Ascending aorta (tissue), 2 donors: ENCODE measurements around the gene NF1. TPM values are rescaled to one million over a fixed set of nuclear protein-coding genes. Genes with fewer than 3 reads are reported as not detected.

Experiments
- DNase-seq, 2 donors: peaks; one replicate each; pipeline ENCODE4 v3.0.0-alpha.2; 2019; ENCODE audit warnings: low spot score in 2 of 2
- H3K27ac ChIP-seq, 2 donors: fragments of 200-600 bp; sonication (generic); one replicate each; pipeline ENCODE4 v1.5.1; 2016 to 2017; ENCODE audit warnings: mild to moderate bottlenecking in 1 of 2
- H3K27me3 ChIP-seq: fragments of 200-600 bp; sonication (generic); one replicate; pipeline ENCODE4 v1.5.1; 2017
- H3K36me3 ChIP-seq, 2 donors: fragments of 200-600 bp; sonication (generic); one replicate each; pipeline ENCODE4 v1.5.1; 2016
- H3K4me1 ChIP-seq, 2 donors: fragments of 200-600 bp; sonication (generic); one replicate each; pipeline ENCODE4 v1.5.1; 2016 to 2017; ENCODE audit warnings: mild to moderate bottlenecking in 1 of 2
- H3K4me3 ChIP-seq, 2 donors: fragments of 200-600 bp; sonication (generic); one replicate each; pipeline ENCODE4 v1.5.1; 2016 to 2017; ENCODE audit warnings: mild to moderate bottlenecking in 1 of 2
- H3K9me3 ChIP-seq, 2 donors: fragments of 200-600 bp; sonication (generic); one replicate each; pipeline ENCODE4 v1.5.1; 2016
- CTCF ChIP-seq, 3 experiments: fragments of 200-600 bp in 2 of 3; fragments of 450-650 bp in 1 of 3; sonication (generic) in 2 of 3; IDR thresholded peaks; one replicate each; pipeline ENCODE4 v1.5.1; 2016 to 2019; ENCODE audit warnings: antibody characterized with exemption in 3 of 3, mild to moderate bottlenecking in 1 of 3, moderate library complexity in 1 of 3
- intact Hi-C: fragments of 100-400 bp; cut with DNase I; formaldehyde crosslinking; loops from one replicate; pipeline ENCODE4 v1.15.1; 2023
- total RNA-seq: library from RNA; depleted of rRNA; stranded (reverse); fragments of >200 nt; gene quantifications from one replicate; pipeline ENCODE4 v1.1.0, GENCODE V29; 2016

NF1 gene
- total RNA-seq, 1 donor from 2014 or later = 25.0 TPM

- intact Hi-C loops = no loop called here
- no peaks in the 10 kb centered on the region for H3K9me3 ChIP-seq
- TF ChIP-seq CTCF (IDR thresholded peaks at IDR 0.05) = no peak
- H3K4me3 ChIP-seq = no peak overlapping the region
- peaks cover 4 to 6% of the 10 kb centered on the region in 2 donors for H3K4me1 ChIP-seq
- no peak overlapping the region for H3K27ac ChIP-seq
- DNase-seq = no peak
- H3K36me3 ChIP-seq = no peaks in the 10 kb centered on the region
- peaks cover 7% of the 10 kb centered on the region for H3K27me3 ChIP-seq
Observed at GRCh38 chr17:31390426-31390747, 295.6 kb downstream of the NF1 start.

DNA sequence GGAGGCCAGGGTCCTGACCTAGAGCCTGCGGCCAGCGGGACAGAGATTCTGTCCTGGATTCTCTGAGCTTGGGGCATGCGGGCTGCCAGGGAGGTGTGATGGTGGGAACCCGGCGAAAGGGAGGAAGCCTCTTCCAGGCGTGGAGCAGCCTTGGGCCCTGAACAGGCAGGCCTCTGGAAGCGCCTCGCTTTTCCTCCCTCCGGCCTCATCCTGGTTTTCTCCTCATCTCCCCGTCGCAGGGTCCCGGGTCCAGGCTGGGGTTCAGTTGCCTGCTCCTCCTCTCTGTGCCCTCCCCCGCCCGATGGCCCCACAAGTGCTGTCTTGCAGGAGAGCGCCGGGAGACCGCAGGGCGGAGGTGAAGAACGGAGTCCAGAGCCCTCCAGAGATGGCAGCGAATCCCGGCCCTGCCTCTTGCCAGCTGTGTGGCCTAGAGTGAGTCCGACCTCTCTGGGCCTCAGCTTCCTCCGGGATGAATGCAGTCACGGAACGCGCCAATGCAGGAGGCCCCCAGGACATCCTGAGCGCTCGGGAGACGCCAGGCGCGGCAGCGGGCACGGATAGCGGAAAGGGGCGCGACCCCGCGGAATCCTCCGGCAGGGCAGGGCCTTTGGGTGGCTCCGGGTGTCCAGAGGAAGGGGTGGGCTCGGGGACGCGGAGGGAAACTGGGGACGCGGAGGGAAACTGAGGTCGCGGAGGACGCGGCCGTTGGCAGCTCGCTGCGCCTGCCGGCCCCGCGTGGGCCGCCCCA lies 296.1 kb downstream of the NF1 start:
- H3K9me3 ChIP-seq = no peaks in the 10 kb centered on the region
- H3K36me3 ChIP-seq = no peaks in the 10 kb centered on the region
- intact Hi-C loops = no loop called here
- no peak for DNase-seq
- TF ChIP-seq CTCF (IDR thresholded peaks at IDR 0.05) = no peak
- peaks cover 4 to 6% of the 10 kb centered on the region in 2 donors for H3K4me1 ChIP-seq
- peak overlapping the region; percentile 51 for H3K4me3 ChIP-seq
- H3K27ac ChIP-seq = no peak overlapping the region
- peaks cover 7% of the 10 kb centered on the region for H3K27me3 ChIP-seq

- no peaks in the 10 kb centered on the region for H3K9me3 ChIP-seq
- TF ChIP-seq CTCF (IDR thresholded peaks at IDR 0.05) = no peak
- H3K27ac ChIP-seq = no peak within 1 kb of the TSS
- H3K27me3 ChIP-seq = peaks cover 7% of the 10 kb centered on the region
- intact Hi-C loops = no loop called here
- no peaks in the 10 kb centered on the region for H3K36me3 ChIP-seq
- DNase-seq = no peak
- H3K4me3 ChIP-seq = peak within 1 kb of the TSS; percentile 51
- peaks cover 4 to 6% of the 10 kb centered on the region in 2 donors for H3K4me1 ChIP-seq
Observed at GRCh38 chr17:31391496-31391949, 296.7 kb downstream of the NF1 start, which contains the start of gene RAB11FIP4. TSS of gene RAB11FIP4 (plus strand) at chr17:31391675. CDS start at chr17:31391853, 178 bp downstream.

DNA sequence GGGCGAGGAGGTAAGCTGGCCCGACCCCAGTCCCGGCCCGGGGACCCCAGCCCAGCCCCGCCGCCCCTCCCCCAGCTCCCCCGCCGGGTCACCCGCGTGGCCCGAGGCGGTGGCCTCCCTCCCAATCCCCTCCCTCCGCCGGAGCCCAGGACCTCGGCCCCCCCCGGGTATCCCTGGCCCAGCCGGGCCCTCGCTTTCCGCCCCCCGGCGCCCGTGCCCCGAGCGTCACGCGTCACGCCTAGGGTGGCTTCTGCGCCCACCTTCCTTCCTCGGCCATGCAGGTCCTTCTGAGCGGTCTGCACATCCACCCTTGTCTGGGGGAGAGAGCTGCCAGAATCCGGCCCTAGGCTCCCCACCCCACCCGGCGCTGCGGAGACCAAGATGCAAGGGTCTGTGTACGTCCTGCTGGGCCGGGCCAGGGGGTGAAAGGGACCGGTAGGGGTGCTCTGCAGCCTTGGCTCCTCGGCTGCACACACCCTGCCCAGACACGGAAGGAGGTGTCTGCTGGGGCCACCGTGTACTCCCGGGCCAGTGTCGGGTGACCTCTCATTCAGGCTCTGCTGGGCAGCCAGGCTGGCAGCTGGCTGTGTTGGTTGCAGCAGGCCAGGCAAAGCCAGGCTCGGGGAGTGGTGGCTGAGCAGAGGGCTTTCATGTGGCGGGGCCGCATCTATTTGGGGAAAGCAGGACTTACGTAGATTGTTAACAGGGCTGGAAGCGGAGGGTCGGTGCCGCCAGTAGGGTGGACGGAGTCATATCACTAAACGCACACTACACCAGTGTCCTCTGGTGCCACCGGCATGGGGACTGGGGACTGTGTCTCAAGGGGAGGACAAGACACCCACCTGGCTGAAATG lies 297.5 kb downstream of the NF1 start:
- H3K27ac ChIP-seq = no peak overlapping the region
- peaks cover 4 to 6% of the 10 kb centered on the region in 2 donors for H3K4me1 ChIP-seq
- H3K9me3 ChIP-seq = no peaks in the 10 kb centered on the region
- H3K4me3 ChIP-seq = peak overlapping the region; percentile 38 to 51
- H3K27me3 ChIP-seq = peaks cover 7% of the 10 kb centered on the region
- TF ChIP-seq CTCF (IDR thresholded peaks at IDR 0.05) = no peak
- no peaks in the 10 kb centered on the region for H3K36me3 ChIP-seq
- DNase-seq = no peak
- intact Hi-C loops = no loop called here

- Histone ChIP-seq H3K9me3 (no peaks in the 10 kb centered on the region), H3K4me1 (peaks cover 4 to 6% of the 10 kb centered on the region in 2 donors), H3K27me3 (peaks cover 7% of the 10 kb centered on the region), H3K4me3 (no peak overlapping the region), H3K27ac (no peak overlapping the region), H3K36me3 (no peaks in the 10 kb centered on the region)
- TF ChIP-seq CTCF (IDR thresholded peaks at IDR 0.05) = no peak
- DNase-seq = peak in 1 of 2 donors; percentile 28
- intact Hi-C loops = no loop called here
Observed at GRCh38 chr17:31392856-31393748, 298.3 kb downstream of the NF1 start.
